Kidney (tissue), 14 donors: ENCODE data around the gene IFNA8. TPM values are rescaled to one million over a fixed set of nuclear protein-coding genes. Genes with fewer than 3 reads are reported as not detected.

Source experiments
- DNase-seq, 5 donors: peaks; one replicate each; pipeline ENCODE4 v3.0.0-alpha.2; 2013 to 2020
- FAIRE-seq: peaks from 2 replicates; lab custom pipeline; 2012; peaks lifted over from hg19 to GRCh38; lab: Jason Lieb, UNC
- H3K27ac ChIP-seq, 2 donors: one replicate each; pipeline ENCODE4 v1.7.0; 2013; ENCODE audit warnings: low read depth in 2 of 2, low read length in 2 of 2, inconsistent platforms in 1 of 2
- H3K27me3 ChIP-seq: one replicate; pipeline ENCODE4 v1.7.1; 2013; ENCODE audit warnings: low read length, inconsistent platforms; ENCODE audit not compliant: control insufficient read depth, insufficient read depth
- H3K36me3 ChIP-seq, 3 donors: one replicate each; pipeline versions ENCODE4 v1.7.0 to v1.7.1; 2013; ENCODE audit warnings: low read length in 3 of 3, control low read depth in 1 of 3, inconsistent platforms in 1 of 3; ENCODE audit not compliant: insufficient read depth in 3 of 3, control insufficient read depth in 2 of 3
- H3K4me1 ChIP-seq, 3 donors: one replicate each; pipeline versions ENCODE4 v1.7.0 to v1.7.1; 2013; ENCODE audit warnings: low read length in 3 of 3, inconsistent platforms in 1 of 3, low read depth in 1 of 3; ENCODE audit not compliant: control insufficient read depth in 2 of 3, insufficient read depth in 2 of 3
- H3K4me3 ChIP-seq, 3 donors: one replicate each; pipeline versions ENCODE4 v1.7.0 to v1.8.1; 2013; ENCODE audit warnings: low read length in 3 of 3, control low read depth in 1 of 3, inconsistent platforms in 1 of 3
- H3K9ac ChIP-seq, 3 donors: one replicate each; pipeline versions ENCODE4 v1.7.0 to v1.7.1; 2013; ENCODE audit warnings: low read length in 3 of 3, control low read depth in 1 of 3, inconsistent platforms in 1 of 3
- H3K9me3 ChIP-seq, 3 donors: one replicate each; pipeline versions ENCODE4 v1.7.0 to v1.7.1; 2013; ENCODE audit warnings: low read length in 3 of 3, control low read depth in 1 of 3, inconsistent platforms in 1 of 3; ENCODE audit not compliant: control insufficient read depth in 2 of 3, insufficient read depth in 1 of 3
- intact Hi-C: fragments of 100-400 bp; cut with DNase I; formaldehyde crosslinking; loops from one replicate; pipeline ENCODE4 v1.11.1; 2022
- polyA plus RNA-seq: library from polyadenylated mRNA; stranded (reverse); fragments of 350-450 nt; fragmentation: Illumina TruSeq; extraction: RNeasy Lipid Tissue Mini Kit (QIAGEN cat#74804); gene quantifications from one replicate; pipeline ENCODE4 v1.2.3, GENCODE V29; 2014; ENCODE audit warnings: low read depth, low replicate concordance; ENCODE audit not compliant: insufficient read depth
- total RNA-seq: library from RNA; stranded (reverse); fragmentation: NEBNext Ultra II Directional; extraction: Animal tissue kit (Norgen Biotek cat#: 25700); gene quantifications from one replicate; pipeline ENCODE4 v1.2.1, GENCODE V29; 2021
- TF ChIP-seq, protein P1 (sequence below): IDR thresholded peaks from 3 replicates; pipeline ENCODE4 v1.5.1; 2012; ENCODE audit warnings: mild to moderate bottlenecking, moderate library complexity, borderline replicate concordance; ENCODE audit not compliant: insufficient read depth; ENCODE audit errors: extremely low read depth
- donor health status: control.
- donor health status: control.
- donor health status: control.
- donor health status: control.
- donor health status: control.
- donor health status: DM: yes; HTN: yes; CAD: no.
- donor health status: Normal renal cell carcinoma (clear cell type).

The IFNA8 gene
- total and polyA plus RNA-seq, 2 donors from 2014 or later, result not detected

DNA sequence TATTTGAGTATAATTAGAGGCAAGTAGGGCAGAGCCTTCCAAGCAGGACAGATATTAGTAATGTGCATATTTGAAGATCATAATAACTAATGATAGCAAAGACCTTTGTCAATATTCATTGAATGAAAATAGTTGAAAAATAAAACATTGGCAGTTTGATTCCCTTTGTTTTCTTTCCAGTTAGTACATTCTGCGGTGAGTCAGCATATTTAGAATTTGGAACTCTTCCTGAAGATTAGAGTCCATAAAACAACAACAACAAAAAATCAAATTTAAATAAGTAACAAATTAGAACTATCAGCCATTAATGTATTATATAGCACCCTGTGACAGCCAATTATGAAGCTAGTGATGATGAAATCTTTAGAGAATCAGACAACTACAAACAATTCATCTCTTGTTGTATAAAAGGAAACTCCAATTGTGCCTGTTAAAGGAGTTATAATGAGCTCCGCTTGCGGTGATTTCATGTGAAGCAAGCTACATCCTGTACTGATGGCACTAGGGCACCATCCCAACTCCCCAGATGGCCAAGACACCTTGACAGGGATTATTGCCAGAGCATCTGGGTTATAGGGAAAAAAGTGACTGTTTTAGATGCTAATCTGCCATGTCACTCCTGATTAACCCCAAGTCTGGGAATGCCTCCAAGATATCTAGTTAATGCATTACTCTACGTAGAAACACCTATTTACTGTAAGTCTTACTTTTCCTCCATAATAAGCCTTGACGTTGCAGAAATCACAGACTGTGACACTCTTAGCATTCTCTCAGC, 6.8 kb downstream of the IFNA8 start:
- DNase-seq (peak in 2 of 5 donors; percentile 18 to 25), FAIRE-seq (no peak)
- Histone ChIP-seq H3K36me3 (no peaks in the 10 kb centered on the region), H3K4me3 (no peak overlapping the region), H3K4me1 (peaks cover 0 to 9% (median 6%) of the 10 kb centered on the region in 3 donors), H3K27me3 (no peaks in the 10 kb centered on the region), H3K9me3 (no peaks in the 10 kb centered on the region), H3K27ac (no peak overlapping the region), H3K9ac (no peak overlapping the region)
- TF ChIP-seq, protein P1, sequence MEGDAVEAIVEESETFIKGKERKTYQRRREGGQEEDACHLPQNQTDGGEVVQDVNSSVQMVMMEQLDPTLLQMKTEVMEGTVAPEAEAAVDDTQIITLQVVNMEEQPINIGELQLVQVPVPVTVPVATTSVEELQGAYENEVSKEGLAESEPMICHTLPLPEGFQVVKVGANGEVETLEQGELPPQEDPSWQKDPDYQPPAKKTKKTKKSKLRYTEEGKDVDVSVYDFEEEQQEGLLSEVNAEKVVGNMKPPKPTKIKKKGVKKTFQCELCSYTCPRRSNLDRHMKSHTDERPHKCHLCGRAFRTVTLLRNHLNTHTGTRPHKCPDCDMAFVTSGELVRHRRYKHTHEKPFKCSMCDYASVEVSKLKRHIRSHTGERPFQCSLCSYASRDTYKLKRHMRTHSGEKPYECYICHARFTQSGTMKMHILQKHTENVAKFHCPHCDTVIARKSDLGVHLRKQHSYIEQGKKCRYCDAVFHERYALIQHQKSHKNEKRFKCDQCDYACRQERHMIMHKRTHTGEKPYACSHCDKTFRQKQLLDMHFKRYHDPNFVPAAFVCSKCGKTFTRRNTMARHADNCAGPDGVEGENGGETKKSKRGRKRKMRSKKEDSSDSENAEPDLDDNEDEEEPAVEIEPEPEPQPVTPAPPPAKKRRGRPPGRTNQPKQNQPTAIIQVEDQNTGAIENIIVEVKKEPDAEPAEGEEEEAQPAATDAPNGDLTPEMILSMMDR, result no peak
- intact Hi-C loops, result no loop called here

GRCh38 chr9:21428235-21428634, 19.3 kb downstream of the IFNA8 start:
- FAIRE-seq, result no peak
- H3K9me3 ChIP-seq, result no peaks in the 10 kb centered on the region
- TF ChIP-seq, protein P1, result no peak
- no peaks in the 10 kb centered on the region for H3K36me3 ChIP-seq
- no peak overlapping the region for H3K27ac ChIP-seq
- no peaks in the 10 kb centered on the region for H3K27me3 ChIP-seq
- DNase-seq, result no peak
- H3K4me1 ChIP-seq, result no peaks in the 10 kb centered on the region
- intact Hi-C loops, result no loop called here
- H3K4me3 ChIP-seq, result no peak overlapping the region
- no peak overlapping the region for H3K9ac ChIP-seq

GRCh38 chr9:21429191-21429590, 20.3 kb downstream of the IFNA8 start:
- Histone ChIP-seq H3K4me1 (no peaks in the 10 kb centered on the region), H3K27ac (no peak overlapping the region), H3K36me3 (no peaks in the 10 kb centered on the region), H3K4me3 (no peak overlapping the region), H3K9ac (no peak overlapping the region), H3K27me3 (no peaks in the 10 kb centered on the region), H3K9me3 (no peaks in the 10 kb centered on the region)
- TF ChIP-seq, protein P1, result no peak
- DNase-seq (no peak), FAIRE-seq (no peak)
- intact Hi-C loops, result no loop called here
